BLaER1 treated with 17β-estradiol and CSF1 and Interleukin-3, amounts not matched to agents 10 nM and 100 nM (cell line): ENCODE results near the gene ILF3.
"Not testable (repeated sequence)": the region's sequence is repeated elsewhere in the genome, so short reads cannot be mapped to it uniquely, and the experiment has no call there.

Experiments
- H3K27ac ChIP-seq, 11 experiments: shearing (Covaris generic); formaldehyde crosslinking; 2 replicates each; pipeline ENCODE4 v1.8.1; 2022
- H3K27me3 ChIP-seq, 11 experiments: shearing (Covaris generic); formaldehyde crosslinking; 2 replicates each; pipeline ENCODE4 v1.8.1; 2022
- H3K36me3 ChIP-seq, 11 experiments: shearing (Covaris generic); formaldehyde crosslinking; 2 replicates each; pipeline ENCODE4 v1.8.1; 2022
- H3K4me1 ChIP-seq, 10 experiments: shearing (Covaris generic); formaldehyde crosslinking; 2 replicates each; pipeline ENCODE4 v1.8.1; 2022
- H3K4me2 ChIP-seq, 11 experiments: shearing (Covaris generic); formaldehyde crosslinking; 2 replicates each; pipeline ENCODE4 v1.8.1; 2022
- H3K4me3 ChIP-seq, 10 experiments: shearing (Covaris generic); formaldehyde crosslinking; 2 replicates each; pipeline ENCODE4 v1.8.1; 2022
- H3K9ac ChIP-seq, 11 experiments: shearing (Covaris generic); formaldehyde crosslinking; 2 replicates each; pipeline ENCODE4 v1.8.1; 2022
- H3K9me3 ChIP-seq, 11 experiments: shearing (Covaris generic); formaldehyde crosslinking; replicated peaks in 1 of 11; 2 replicates each; pipeline ENCODE4 v1.8.1; 2022
- H4K20me1 ChIP-seq, 11 experiments: shearing (Covaris generic); formaldehyde crosslinking; 2 replicates each; pipeline ENCODE4 v1.8.1; 2022
- Cebpa-rat ChIP-seq, 11 experiments: shearing (Covaris generic); IDR thresholded peaks; 2 replicates each; pipeline ENCODE4 v1.8.1; 2022

Gene ILF3

GRCh38 chr19:10660346-10660745 is 6.2 kb downstream of the ILF3 start:
- H3K4me1 ChIP-seq, result peaks cover 78 to 91% (median 88%) of the 10 kb centered on the region in 10 experiments
- H3K9me3 ChIP-seq, result no peaks in the 10 kb centered on the region
- H3K4me2 ChIP-seq, result peak overlapping the region; percentile 88 to 99 (median 93)
- H3K9ac ChIP-seq, result peak overlapping the region in 9 of 11 experiments; percentile 1 to 100 (median 10); a peak in 10 of 22 replicates
- H4K20me1 ChIP-seq, result peaks cover 100% of the 10 kb centered on the region in 11 experiments
- peak overlapping the region in 3 of 11 experiments; percentile 11 to 27 (median 15); a peak in 2 of 22 replicates for H3K27ac ChIP-seq
- TF ChIP-seq Cebpa-rat (IDR thresholded peaks at IDR 0.05), result no peak
- no peaks in the 10 kb centered on the region for H3K27me3 ChIP-seq
- H3K4me3 ChIP-seq, result peak overlapping the region in 3 of 10 experiments; percentile 13 to 29 (median 14); a peak in 2 of 20 replicates
- H3K36me3 ChIP-seq, result peaks cover 25 to 100% (median 88%) of the 10 kb centered on the region in 11 experiments

DNA sequence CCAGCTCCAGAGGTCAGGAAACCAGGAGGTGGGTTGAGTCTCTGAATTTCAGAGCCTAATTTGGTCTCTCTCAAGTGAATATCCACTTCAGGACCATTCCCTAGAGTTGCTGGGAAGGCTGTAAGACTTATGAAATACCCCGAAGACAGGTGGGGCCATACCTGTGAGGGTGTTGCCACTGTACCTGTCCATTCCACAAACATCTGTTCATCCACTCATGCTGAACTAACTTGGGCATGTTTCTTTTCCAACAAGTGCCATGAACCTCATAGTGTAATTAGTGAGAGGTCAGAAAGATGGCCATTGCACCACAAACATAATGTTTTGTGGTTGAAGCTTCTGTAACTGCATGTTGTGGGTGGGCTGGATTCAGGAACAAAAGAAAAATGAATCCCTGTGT is 7.8 kb downstream of the ILF3 start:
- Histone ChIP-seq H3K27ac (peak overlapping the region in 9 of 11 experiments; percentile 7 to 54 (median 25); a peak in 12 of 22 replicates), H4K20me1 (peaks cover 100% of the 10 kb centered on the region in 11 experiments), H3K36me3 (peaks cover 27 to 100% (median 90%) of the 10 kb centered on the region in 11 experiments), H3K4me3 (peak overlapping the region in 3 of 10 experiments; percentile 11 to 36 (median 20); a peak in 2 of 20 replicates), H3K4me2 (peak overlapping the region; percentile 88 to 99 (median 93)), H3K27me3 (no peaks in the 10 kb centered on the region), H3K9ac (peak overlapping the region; percentile 13 to 57 (median 40); a peak in 18 of 22 replicates), H3K9me3 (no peaks in the 10 kb centered on the region), H3K4me1 (peaks cover 80 to 96% (median 89%) of the 10 kb centered on the region in 10 experiments)
- TF ChIP-seq Cebpa-rat (IDR thresholded peaks at IDR 0.05), result no peak

GRCh38 chr19:10662384-10663251 is 8.5 kb downstream of the ILF3 start:
- Histone ChIP-seq H4K20me1 (peaks cover 100% of the 10 kb centered on the region in 11 experiments), H3K4me2 (peak overlapping the region; percentile 88 to 99 (median 93)), H3K4me3 (0 out of 20 replicates have a peak overlapping the region, but pooled peaks of 1 of the 10 experiments have one; percentile 36), H3K4me1 (peaks cover 77 to 96% (median 87%) of the 10 kb centered on the region in 10 experiments), H3K9ac (peak overlapping the region; percentile 13 to 57 (median 40); a peak in 19 of 22 replicates), H3K36me3 (peaks cover 26 to 100% (median 90%) of the 10 kb centered on the region in 11 experiments), H3K27me3 (no peaks in the 10 kb centered on the region), H3K27ac (peak overlapping the region in 9 of 11 experiments; percentile 7 to 54 (median 25); a peak in 13 of 22 replicates), H3K9me3 (no peaks in the 10 kb centered on the region)
- no peak for TF ChIP-seq Cebpa-rat (IDR thresholded peaks at IDR 0.05)

GRCh38 chr19:10663252-10663563 is 9.1 kb downstream of the ILF3 start:
- peaks cover 100% of the 10 kb centered on the region in 11 experiments for H4K20me1 ChIP-seq
- peak overlapping the region in 5 of 11 experiments; percentile 19 to 62 (median 37); a peak in 4 of 22 replicates for H3K9ac ChIP-seq
- not testable (repeated sequence) for H3K4me3 ChIP-seq, H3K9me3 ChIP-seq, H3K27me3 ChIP-seq
- H3K36me3 ChIP-seq, result peaks cover 25 to 100% (median 90%) of the 10 kb centered on the region in 11 experiments
- H3K4me2 ChIP-seq, result peak overlapping the region; percentile 88 to 99 (median 93)
- peak overlapping the region in 1 of 11 experiments; percentile 7; a peak in 1 of 22 replicates for H3K27ac ChIP-seq
- peaks cover 77 to 96% (median 87%) of the 10 kb centered on the region in 10 experiments for H3K4me1 ChIP-seq

- Histone ChIP-seq H3K27ac (no peak overlapping the region; a peak in 1 of 22 replicates), H3K36me3 (peaks cover 34 to 100% (median 94%) of the 10 kb centered on the region in 11 experiments), H3K4me2 (peak overlapping the region; percentile 1 to 73 (median 64); a peak in 15 of 22 replicates), H3K4me3 (no peak overlapping the region), H3K9ac (peak overlapping the region in 3 of 11 experiments; percentile 0 to 44 (median 36); a peak in 2 of 22 replicates), H3K27me3 (no peaks in the 10 kb centered on the region), H3K9me3 (no peaks in the 10 kb centered on the region), H3K4me1 (peaks cover 69 to 96% (median 86%) of the 10 kb centered on the region in 10 experiments), H4K20me1 (peaks cover 100% of the 10 kb centered on the region in 11 experiments)
- TF ChIP-seq Cebpa-rat (IDR thresholded peaks at IDR 0.05), result no peak
These were observed 13.7 kb downstream of the ILF3 start for GRCh38 chr19:10667867-10668266.

DNA sequence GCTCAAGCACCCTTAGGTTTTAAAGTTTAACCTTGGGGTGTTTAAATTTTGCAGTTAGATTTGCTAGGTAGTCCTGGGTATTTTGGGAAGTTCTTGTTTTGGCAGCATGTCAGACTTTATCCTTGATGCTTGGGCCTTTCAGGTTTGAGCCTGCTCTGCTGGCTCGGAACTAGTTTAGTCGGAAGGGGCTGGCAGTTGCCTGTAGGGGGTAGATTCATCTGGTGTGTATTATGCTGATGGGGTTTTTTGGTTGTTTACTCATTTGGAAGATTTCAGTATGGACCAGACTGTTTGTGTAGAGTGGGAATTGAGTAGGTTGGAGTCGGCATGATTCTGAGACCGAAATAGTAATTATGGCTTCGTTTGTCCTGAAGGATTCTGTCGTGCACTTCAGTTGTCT is 15.1 kb downstream of the ILF3 start:
- Histone ChIP-seq H3K36me3 (peaks cover 47 to 100% (median 99%) of the 10 kb centered on the region in 11 experiments), H3K27me3 (no peaks in the 10 kb centered on the region), H3K4me1 (peaks cover 56 to 86% (median 74%) of the 10 kb centered on the region in 10 experiments), H4K20me1 (peaks cover 98 to 100% (median 100%) of the 10 kb centered on the region in 11 experiments), H3K4me2 (peak overlapping the region; percentile 42 to 75 (median 67)), H3K9me3 (no peaks in the 10 kb centered on the region), H3K27ac (no peak overlapping the region), H3K4me3 (no peak overlapping the region), H3K9ac (peak overlapping the region in 7 of 11 experiments; percentile 0 to 45 (median 32); a peak in 5 of 22 replicates)
- TF ChIP-seq Cebpa-rat (IDR thresholded peaks at IDR 0.05), result no peak

DNA sequence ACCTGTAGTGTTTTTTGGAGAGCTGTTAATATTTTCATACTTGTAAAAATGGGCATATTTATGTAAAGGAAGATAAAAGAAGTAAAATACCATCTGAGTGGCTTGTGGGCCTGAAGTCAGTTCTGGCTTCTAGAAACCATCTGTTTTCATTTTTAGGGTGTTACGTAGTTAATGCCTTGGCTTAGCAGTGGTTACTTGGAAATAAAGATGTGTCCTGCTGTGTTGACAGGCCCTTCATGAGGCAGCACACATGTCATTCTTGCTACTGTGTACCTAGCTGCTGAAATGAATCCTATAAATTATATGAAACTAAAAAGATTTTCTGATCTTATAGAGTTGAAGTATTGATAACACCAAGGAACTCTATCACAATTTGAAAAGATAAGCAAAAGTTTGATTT is 16.0 kb downstream of the ILF3 start:
- H3K4me2 ChIP-seq, result peak overlapping the region; percentile 42 to 75 (median 67); a peak in 20 of 22 replicates
- no peak overlapping the region for H3K27ac ChIP-seq
- H3K27me3 ChIP-seq, result no peaks in the 10 kb centered on the region
- no peak overlapping the region for H3K4me3 ChIP-seq
- H3K9ac ChIP-seq, result peak overlapping the region in 7 of 11 experiments; percentile 4 to 42 (median 26); a peak in 9 of 22 replicates
- peaks cover 98 to 100% (median 100%) of the 10 kb centered on the region in 11 experiments for H4K20me1 ChIP-seq
- no peaks in the 10 kb centered on the region for H3K9me3 ChIP-seq
- TF ChIP-seq Cebpa-rat (IDR thresholded peaks at IDR 0.05), result no peak
- H3K36me3 ChIP-seq, result peaks cover 57 to 100% (median 99%) of the 10 kb centered on the region in 11 experiments
- H3K4me1 ChIP-seq, result peaks cover 54 to 80% (median 74%) of the 10 kb centered on the region in 10 experiments

- Histone ChIP-seq H3K36me3 (peaks cover 66 to 100% (median 99%) of the 10 kb centered on the region in 11 experiments), H3K27me3 (no peaks in the 10 kb centered on the region), H3K4me1 (peaks cover 49 to 70% (median 67%) of the 10 kb centered on the region in 10 experiments), H3K4me3 (no peak overlapping the region), H4K20me1 (peaks cover 96 to 100% (median 100%) of the 10 kb centered on the region in 11 experiments), H3K9ac (peak overlapping the region; percentile 14 to 42 (median 32); a peak in 16 of 22 replicates), H3K4me2 (peak overlapping the region; percentile 25 to 75 (median 67); a peak in 21 of 22 replicates), H3K27ac (peak overlapping the region in 6 of 11 experiments; percentile 4 to 46 (median 22); a peak in 8 of 22 replicates), H3K9me3 (no peaks in the 10 kb centered on the region)
- no peak for TF ChIP-seq Cebpa-rat (IDR thresholded peaks at IDR 0.05)
These were observed 17.0 kb downstream of the ILF3 start for GRCh38 chr19:10670876-10671804.

DNA sequence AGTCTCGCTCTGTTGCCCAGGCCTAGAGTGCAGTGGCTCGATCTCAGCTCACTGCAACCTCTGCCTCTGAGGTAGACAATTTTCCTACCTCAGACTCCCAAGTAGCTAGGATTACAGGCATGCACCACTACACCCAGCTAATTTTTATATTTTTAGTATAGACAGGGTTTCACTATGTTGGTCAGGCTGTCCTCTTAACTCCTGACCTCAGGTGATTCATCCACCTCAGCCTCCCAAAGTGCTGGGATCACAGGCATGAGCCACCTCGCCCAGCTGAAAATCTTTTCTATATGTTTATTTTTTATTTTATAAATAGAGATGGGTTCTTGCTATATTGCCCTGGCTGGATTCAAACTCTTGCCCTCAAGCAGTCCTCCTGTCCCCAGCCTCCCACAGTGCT is 17.8 kb downstream of the ILF3 start:
- H3K9me3 ChIP-seq, H3K27me3 ChIP-seq, H3K4me3 ChIP-seq: not testable (repeated sequence)
- Histone ChIP-seq H3K9ac (peak overlapping the region in 4 of 11 experiments; percentile 23 to 35 (median 32); a peak in 4 of 22 replicates), H3K4me2 (peak overlapping the region in 7 of 11 experiments; percentile 47 to 73 (median 64); a peak in 14 of 22 replicates), H4K20me1 (peaks cover 90 to 100% (median 100%) of the 10 kb centered on the region in 11 experiments), H3K27ac (peak overlapping the region in 5 of 11 experiments; percentile 5 to 54 (median 12); a peak in 5 of 22 replicates), H3K4me1 (peaks cover 46 to 62% (median 59%) of the 10 kb centered on the region in 10 experiments), H3K36me3 (peaks cover 67 to 100% (median 97%) of the 10 kb centered on the region in 11 experiments)
